GM21447 (cell line): Measurements from ENCODE around the gene CASKIN2.
A peak's percentile ranks its signal among the peaks of the same experiment; 100 is the strongest.

Source experiments
- ATAC-seq: cut with Tn5 transposase; IDR thresholded peaks from one replicate; pipeline ENCODE4 v1.9.1; 2021; ENCODE audit not compliant: unreplicated experiment

The CASKIN2 gene, protein sequence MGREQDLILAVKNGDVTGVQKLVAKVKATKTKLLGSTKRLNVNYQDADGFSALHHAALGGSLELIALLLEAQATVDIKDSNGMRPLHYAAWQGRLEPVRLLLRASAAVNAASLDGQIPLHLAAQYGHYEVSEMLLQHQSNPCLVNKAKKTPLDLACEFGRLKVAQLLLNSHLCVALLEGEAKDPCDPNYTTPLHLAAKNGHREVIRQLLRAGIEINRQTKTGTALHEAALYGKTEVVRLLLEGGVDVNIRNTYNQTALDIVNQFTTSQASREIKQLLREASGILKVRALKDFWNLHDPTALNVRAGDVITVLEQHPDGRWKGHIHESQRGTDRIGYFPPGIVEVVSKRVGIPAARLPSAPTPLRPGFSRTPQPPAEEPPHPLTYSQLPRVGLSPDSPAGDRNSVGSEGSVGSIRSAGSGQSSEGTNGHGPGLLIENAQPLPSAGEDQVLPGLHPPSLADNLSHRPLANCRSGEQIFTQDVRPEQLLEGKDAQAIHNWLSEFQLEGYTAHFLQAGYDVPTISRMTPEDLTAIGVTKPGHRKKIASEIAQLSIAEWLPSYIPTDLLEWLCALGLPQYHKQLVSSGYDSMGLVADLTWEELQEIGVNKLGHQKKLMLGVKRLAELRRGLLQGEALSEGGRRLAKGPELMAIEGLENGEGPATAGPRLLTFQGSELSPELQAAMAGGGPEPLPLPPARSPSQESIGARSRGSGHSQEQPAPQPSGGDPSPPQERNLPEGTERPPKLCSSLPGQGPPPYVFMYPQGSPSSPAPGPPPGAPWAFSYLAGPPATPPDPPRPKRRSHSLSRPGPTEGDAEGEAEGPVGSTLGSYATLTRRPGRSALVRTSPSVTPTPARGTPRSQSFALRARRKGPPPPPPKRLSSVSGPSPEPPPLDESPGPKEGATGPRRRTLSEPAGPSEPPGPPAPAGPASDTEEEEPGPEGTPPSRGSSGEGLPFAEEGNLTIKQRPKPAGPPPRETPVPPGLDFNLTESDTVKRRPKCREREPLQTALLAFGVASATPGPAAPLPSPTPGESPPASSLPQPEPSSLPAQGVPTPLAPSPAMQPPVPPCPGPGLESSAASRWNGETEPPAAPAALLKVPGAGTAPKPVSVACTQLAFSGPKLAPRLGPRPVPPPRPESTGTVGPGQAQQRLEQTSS (N-terminal part only)

DNA sequence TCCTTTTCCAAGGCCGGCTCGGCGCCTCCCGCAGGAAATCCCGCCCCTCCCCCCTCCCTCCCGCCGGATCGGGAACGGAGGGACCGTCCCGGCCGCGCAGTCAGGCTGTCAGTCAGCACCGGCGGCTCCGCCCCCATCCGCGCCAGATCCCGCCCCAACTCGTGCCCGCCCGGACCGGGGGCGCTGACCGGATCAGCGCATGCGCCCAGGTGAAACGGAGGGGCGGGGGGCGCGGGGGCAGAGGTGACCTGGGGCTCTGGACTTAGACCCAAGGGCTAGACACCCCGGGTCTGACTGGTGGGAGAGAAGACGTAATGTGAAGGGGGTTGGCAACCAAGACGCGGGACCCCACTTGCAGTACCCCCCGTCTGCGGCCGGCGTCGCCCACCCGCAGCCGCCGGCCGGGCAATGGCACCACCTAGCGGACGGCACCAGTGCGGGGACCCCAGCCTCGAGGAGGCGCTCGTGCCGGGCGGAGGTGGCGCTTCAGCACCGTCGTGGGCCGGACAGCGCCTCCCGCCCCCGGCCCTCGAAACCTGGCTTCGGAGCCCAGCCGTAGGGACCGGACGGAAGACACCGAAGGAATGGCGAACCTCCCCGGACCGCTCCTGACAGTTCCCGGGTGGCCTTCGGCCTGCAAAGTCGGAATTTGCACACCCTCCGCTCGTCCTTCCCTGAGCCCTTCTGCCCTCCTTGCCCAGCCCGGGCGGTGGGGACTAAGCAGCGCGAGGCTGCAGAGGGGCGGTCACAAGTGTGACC, at the start of gene CASKIN2:
Gene CASKIN2, minus strand, starts transcription at position 42 of the 759 bp plus-strand sequence. CDS start 1,733 bp downstream, outside the sequence.
- ATAC-seq, result peak; percentile 41

DNA sequence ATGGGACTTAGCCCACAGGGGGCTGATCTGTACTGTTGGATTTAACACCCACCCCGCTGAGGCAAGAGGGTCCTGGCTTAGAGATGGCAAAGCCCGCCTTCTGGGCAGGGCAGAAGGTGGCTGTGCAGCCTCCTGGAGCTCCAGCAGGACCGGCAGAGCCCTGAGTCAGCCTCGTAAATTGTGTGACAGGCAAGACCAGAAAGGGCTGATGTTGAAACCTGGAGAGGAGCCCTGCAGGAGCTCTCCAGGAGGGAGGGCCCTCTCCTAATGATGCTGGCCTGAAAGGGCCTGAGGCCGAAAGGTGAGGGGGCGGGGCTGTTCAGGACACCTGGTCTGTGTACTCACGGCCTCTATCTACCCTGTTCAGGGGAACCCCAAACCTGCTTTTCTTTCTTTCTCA, 49.7 kb upstream of the CASKIN2 start:
- no peak for ATAC-seq

DNA sequence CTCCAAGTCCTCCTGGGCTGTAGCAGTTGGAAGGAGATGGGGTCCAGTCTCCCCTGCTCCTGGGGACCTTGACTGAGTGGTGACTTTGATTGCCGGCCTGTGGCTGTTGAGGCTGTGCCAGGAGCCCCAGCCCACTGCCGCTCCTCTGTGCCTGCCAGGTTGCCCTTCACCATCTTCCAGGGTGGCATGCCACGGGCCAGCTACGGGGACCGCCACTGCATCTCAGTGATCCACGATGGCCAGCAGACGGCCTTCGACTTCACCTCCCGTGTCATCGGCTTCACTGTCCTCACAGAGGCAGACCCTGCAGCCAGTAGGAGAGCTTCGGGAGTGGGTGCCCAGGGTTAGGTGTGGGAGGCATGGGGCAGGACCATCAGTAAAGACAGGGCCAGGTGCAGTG, 48.9 kb upstream of the CASKIN2 start:
- no peak for ATAC-seq

DNA sequence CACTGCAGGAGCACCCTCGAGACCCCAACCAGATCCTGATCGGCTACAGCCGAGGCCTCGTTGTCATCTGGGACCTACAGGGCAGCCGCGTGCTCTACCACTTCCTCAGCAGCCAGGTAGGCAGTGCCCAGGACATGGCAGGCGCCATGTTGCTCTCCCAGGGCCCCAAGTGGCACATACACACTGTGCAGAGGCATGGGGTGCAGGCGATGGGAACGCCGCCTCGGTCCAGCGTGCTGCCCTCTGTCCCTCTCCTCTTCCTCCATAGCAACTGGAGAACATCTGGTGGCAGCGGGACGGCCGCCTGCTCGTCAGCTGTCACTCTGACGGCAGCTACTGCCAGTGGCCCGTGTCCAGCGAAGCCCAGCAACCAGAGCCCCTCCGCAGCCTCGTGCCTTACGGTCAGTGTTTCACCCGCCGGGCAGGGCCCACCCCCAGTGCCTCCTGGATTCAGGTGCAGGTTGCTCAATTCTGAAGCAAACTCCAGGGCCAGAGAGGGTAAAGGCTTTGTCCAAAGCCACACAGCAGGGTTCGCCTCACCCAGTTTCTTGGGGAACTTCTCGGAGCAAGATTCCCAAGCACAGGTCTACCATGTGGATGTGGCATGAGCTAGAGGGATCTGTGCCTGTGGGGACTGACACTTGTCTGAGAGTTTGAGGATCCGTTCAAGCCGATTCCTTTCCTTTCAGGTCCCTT, 47.9 kb upstream of the CASKIN2 start:
- ATAC-seq, result no peak

DNA sequence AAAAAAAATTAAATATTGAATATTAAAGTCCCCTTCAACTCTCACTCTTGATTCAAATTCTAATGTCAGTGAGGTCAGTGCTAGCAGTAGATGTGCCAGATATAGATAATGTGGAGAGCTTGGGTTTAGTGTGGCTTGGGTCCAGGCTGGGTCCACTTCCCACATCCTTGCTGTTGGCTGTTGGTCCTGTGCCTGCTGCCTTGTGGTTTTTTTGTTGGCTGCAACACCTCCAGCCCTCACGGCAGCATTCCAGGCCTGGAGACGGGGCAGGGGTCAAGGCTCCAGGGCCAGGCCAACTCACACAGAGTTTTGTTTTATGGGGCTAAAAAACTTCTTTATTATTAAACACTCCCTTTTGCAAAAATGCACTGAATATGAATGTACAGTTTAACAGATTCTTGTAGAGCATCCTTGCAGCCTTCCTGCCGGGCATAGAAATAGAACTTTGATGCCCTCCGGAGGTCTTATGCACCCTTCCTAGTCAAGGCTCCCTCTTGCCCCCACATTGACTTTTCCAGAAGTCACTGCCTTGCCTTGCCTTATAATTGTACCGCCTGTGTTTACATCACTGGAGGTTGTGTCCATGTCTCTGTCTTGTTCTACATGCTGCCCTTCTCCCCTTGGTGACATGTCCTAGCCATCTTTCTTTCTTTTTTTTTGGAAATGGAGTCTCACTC, 46.7 kb upstream of the CASKIN2 start:
- ATAC-seq, result no peak

DNA sequence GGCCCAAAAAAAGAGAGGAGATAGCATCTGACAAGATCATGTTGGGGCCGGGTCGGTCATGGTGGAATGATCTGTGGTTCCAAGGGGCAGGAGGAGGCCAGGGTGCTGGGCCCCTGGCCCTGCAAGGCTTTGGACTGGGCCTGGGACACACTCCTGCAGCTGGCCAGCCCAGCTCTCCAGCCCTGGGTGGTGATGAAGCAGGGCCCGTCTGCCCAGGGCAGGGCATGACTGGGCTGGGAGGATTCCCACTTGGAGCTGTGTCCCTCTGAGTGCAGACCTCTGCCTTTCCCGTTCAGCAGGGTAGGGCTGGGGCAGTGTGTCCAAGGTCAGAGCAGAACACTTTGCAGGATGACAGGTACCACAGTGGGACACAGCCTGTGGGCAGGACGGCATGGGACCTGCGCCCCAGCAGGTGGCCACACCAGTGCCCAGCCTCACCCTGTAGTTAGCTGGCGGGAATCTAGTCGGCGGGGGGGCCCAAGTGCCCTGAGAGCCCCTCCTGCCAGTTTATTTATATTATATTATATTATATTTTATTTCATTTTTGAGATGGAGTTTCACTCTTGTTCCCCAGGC, 44.7 kb upstream of the CASKIN2 start:
- no peak for ATAC-seq

DNA sequence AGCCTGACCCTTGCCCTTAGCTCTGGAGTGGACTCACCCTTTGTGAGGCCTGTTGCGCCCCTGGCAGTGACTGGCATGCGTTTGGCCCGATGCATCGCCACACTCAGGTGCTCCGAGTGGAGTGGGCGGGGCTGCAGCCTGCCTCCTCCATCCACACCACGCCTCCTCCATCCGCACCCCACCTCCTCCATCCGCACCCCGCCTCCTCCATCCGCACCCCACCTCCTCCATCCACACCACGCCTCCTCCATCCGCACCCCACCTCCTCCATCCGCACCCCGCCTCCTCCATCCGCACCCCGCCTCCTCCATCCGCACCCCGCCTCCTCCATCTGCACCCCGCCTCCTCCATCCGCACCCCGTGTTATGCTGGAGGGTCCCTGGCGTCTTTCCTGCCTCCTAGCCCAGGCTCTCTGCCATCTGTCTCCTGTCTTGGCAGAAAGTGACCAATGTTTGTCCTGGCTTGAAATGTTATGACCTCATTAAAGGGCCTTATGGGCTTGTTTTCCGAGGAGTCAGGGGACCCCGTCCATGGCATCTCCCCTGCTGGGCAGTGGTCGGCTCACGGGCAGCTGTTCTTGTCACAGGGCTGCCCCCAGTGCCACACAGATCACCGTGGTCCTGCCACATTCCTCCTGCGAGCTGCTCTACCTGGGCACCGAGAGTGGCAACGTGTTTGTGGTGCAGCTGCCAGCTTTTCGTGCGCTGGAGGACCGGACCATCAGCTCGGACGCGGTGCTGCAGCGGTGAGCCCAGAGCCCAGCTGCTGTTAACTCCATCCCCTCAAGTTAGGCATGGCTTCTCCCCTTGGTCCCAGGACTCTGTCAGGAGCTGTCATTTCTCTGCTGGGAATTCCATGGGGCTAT, 43.6 kb upstream of the CASKIN2 start:
- ATAC-seq, result no peak

DNA sequence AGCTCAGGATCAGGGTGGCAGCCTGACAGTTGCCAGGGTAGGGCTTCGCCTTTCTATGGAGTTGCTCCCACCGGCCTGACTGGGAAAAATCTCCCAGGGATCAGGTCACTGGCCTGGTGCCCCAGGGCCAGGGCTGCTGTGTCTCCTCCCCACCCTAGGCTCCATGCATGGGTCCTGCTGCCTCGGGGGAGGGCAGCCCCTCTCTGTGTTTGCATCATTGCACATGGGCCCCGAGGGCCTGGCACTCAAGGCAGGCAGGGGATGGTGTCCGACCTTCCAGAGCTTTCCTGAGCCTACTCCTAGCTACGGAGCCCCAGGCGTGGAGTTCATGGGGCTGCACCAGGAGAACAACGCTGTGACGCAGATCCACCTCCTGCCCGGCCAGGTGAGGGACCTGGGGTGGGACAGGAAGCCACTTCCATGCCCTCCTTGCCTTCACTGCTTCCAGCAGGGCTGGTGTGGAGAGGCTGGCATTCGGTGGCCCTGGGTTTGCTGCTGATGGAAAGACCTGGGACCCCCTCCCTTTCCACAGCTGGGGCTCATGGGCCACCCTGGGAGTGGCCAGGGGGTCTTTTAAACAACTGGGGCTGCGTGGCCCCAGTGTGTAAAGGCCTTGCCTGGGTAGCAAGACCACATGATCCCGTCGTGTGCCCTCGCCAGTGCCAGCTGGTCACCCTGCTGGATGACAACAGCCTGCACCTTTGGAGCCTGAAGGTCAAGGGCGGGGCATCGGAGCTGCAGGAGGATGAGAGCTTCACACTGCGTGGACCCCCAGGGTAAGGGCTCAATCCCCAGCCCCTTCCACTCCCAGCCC, 42.7 kb upstream of the CASKIN2 start:
- ATAC-seq, result no peak

DNA sequence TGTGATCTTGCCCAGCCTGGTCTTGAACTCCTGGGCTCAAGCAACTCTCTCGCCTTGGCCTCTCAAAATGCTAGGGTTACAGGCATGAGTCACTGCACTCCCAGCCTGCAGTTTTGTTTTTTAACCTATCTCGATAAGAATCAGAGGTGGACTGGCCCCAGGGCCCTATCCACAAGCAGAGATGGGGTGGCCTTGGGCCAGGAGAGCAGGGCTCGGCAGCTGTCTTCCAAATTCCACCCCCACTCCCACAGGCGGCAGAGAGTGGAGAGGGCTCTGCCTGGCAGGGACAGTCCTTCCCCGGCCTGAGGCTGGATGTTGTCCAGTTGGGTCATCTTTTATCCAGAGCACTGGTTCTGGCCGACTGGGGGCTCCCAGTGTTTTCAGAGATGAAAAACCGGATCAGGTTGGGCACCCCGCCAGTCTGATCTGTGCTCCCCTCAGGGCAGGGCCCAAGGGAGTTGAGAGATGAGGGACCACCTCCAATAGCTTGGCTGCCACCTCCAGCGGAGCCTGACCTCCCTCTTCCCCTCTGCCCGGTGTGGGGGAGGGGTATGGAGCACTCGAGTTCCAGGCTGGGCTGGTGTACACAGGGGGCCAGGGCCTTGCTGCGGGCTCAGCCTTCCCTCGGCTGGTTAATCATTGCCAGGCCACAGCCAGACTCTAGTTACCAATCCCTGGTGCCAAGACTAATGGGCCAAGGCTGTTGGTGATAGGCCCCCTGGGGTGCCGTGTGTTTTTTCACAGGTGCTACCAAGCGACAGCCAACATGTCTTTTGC, 41.9 kb upstream of the CASKIN2 start:
- ATAC-seq, result no peak

DNA sequence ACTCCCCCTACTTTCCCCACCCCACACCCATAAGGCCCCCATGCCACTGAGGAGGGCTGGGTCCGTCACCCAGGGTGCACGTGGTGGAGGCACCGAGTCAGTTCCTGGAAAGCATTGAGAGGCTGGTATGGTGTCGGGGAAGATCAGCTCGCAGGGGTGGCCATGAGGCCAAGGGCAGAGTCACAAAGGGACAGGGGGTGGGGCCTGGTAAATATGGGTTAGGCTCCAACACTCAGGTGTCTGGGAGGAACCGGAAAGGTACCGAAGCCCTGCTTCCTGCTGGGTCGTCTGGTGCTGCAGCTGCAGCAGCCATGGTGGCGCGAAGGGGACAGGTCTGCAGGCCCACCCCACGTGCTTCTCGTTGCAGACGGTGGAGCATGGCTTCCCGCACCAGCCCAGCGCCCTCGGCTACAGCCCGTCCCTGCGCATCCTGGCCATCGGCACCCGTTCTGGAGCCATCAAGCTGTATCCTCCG, 40.4 kb upstream of the CASKIN2 start:
- ATAC-seq, result no peak

DNA sequence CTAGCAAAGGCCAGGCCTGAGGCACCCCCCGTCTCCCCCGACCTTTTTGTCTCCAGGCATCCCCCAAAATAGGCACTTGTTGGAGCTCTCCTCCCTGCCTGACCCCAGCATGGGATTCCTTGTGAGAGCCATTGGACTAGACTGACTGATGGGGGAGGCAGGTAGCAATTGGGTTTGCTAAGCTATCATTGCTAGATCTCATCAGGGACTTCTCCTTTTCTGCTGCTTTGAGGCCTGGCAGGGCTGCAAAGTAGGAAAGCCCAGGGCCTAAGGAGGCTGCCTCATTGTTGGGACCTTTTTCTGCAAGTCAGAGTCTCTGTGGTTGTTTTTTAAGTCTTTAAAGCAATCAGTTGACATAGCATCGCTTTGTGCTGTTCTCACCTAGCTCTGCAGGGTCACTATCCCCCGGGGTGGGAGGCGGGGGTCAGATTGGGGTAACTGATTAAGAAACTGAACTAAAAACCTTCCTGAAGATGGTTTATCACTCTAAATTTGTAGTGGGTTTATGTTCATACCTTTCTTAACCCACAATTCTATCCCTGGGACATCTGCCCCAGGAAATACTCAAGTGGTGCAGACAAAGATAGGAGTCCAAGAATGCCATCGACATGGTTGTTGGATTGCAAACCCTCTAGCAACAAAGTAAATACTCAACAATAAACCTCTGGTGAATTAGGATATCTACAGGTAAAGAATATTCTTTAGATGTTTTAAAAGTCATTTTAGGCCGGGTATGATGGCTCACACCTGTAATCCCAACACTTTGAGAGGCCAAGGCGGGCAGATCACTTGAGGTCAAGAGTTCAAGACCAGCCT, 38.2 kb upstream of the CASKIN2 start:
- ATAC-seq, result no peak

DNA sequence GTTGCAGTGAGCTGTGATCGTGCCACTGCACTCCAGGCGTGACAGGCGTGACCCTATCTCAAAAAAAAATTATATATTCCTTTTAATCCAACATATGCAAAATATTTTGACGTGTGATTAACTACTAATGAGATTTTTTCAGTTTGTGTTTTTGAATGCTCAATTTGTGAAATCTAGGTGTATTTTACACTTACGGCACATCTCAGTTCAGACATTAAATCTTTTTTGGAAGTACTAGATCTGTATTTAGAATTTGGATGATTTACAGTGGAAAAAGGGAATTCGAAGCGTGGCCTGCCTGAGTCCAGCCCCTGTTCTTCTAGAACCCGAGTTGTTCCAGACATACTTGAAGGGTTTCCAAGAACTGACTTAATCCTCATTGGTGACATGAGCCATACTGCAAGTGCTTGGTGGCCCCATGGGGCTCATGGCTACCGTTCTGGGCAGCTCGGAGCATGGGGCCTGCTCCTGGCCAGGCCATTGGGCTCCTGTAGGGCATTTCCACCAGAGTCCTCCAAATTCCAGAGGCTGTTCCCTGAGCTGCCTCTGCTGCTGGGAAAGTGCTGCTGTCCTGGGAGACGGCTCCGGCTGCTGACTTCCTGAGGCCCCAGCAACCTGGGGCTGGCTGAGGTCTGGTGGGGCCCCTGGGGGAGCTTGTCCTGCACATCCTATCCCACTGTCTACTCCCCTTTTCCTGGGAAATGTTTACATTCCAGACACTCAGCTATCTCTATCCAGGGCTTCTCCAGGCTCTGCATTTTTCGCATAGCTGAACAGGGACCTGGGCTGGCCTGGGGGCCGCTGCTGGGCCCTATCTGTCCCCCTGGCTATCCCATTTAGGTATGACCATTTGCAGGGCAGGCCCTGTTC, 37.3 kb upstream of the CASKIN2 start:
- ATAC-seq, result no peak

DNA sequence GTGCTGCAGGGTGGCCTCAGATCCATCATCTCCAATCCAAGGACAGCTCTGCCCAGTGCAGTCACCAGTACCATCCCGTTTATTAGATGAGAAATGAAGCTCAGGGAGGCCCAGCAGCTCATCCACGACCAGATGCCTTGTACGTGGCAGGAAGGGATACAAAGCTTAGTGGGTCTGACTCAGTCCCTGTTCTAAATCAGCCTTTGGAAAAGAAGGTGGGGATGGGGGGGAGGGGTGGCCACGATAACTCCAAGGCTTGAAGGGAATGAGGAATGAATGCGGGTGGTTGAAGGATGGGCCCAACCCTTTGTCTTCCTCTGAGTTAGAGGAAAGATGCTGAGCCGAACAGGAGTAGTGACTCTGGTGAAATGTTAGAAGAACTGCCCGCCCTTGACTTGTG, 35.9 kb upstream of the CASKIN2 start:
- ATAC-seq, result no peak

DNA sequence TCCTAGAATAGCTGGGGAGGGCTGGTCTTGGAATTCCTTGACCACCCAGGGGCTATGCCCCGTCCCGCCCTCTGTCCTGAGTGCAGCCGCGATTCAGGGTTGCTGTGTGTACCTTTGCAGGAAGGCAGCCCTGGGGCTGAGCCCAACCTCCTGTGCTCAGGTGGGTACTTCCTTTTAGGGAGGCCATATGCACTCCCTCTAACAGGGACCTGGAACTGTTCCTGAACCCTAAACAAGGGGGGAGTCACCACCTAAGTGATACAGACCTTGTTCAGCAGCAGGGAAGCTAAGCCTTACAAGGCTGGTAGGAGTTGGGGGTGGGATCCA, 34.8 kb upstream of the CASKIN2 start:
- no peak for ATAC-seq
